Upper lobe of left lung (tissue), 4 donors: Measurements from ENCODE around the gene AADACL4.
A peak's percentile ranks its signal among the peaks of the same experiment; 100 is the strongest.

Experiments used
- EP300 ChIP-seq, 4 donors: sonication (generic); formaldehyde crosslinking; IDR thresholded peaks; one replicate each; pipeline ENCODE4 v1.5.1; 2017; ENCODE audit warnings: antibody characterized with exemption in 4 of 4, control low read depth in 2 of 4
- POLR2A ChIP-seq, 4 donors: fragments of 450-650 bp; IDR thresholded peaks; one replicate each; pipeline ENCODE4 v1.5.1; 2016 to 2017; ENCODE audit warnings: antibody characterized with exemption in 4 of 4, mild to moderate bottlenecking in 2 of 4
- POLR2AphosphoS5 ChIP-seq, 2 donors: sonication (generic); formaldehyde crosslinking; IDR thresholded peaks; one replicate each; pipeline ENCODE4 v1.5.1; 2017; ENCODE audit warnings: antibody characterized with exemption in 2 of 2
- TF ChIP-seq, protein P1 (sequence below), 6 experiments: fragments of 450-650 bp in 4 of 6; fragments of 200-600 bp in 2 of 6; sonication (generic) in 2 of 6; IDR thresholded peaks; one replicate each; pipeline ENCODE4 v1.5.1; 2016 to 2019; ENCODE audit warnings: antibody characterized with exemption in 6 of 6

DNA sequence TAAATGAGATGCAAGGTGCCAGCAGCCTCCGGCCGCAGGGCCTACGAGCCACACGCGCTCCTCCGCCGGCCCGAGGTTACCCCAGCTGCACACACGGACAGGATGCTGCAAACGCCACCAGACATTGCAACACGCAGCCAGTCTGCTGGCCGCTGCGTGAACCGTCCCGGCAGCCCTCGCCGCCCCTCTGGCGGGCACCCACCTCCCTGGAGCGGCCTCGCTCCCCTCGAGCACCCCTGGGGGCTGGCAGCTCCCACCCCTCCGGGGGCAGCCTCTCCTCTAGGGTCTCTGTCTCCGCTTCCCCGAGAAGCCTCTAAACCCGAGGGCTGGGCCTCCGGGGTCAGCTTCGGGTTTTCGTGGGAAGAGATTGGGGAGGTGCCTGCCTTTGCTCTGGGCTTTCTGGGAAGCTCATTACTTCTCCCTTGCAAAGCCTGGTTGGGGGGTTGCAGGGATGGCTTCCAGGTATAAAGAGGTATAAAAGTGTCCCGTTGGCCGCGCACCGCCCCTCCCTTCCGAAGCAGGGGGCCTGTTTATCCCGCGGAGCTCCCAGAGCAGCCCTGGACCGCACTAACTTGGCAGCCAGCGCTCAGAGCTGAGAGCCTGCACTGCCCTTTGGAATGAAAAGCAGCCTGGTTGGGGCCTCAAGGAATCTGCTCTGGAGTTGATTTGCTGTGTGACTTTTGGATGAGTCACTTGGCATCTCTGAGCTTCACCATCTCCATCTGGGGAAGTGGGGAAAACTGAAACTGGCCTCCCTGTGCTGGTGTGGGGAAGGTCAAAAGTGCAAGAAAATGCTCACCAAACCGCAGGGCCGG is 47.7 kb upstream of the AADACL4 start:
- peak in 2 of 4 donors; percentile 68 to 87 for TF ChIP-seq EP300 (IDR thresholded peaks at IDR 0.05)
- TF ChIP-seq, protein P1, sequence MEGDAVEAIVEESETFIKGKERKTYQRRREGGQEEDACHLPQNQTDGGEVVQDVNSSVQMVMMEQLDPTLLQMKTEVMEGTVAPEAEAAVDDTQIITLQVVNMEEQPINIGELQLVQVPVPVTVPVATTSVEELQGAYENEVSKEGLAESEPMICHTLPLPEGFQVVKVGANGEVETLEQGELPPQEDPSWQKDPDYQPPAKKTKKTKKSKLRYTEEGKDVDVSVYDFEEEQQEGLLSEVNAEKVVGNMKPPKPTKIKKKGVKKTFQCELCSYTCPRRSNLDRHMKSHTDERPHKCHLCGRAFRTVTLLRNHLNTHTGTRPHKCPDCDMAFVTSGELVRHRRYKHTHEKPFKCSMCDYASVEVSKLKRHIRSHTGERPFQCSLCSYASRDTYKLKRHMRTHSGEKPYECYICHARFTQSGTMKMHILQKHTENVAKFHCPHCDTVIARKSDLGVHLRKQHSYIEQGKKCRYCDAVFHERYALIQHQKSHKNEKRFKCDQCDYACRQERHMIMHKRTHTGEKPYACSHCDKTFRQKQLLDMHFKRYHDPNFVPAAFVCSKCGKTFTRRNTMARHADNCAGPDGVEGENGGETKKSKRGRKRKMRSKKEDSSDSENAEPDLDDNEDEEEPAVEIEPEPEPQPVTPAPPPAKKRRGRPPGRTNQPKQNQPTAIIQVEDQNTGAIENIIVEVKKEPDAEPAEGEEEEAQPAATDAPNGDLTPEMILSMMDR (IDR thresholded peaks at IDR 0.05), result peak in 2 of 6 experiments; percentile 10 to 17
- peak; percentile 86 to 89 for TF ChIP-seq POLR2AphosphoS5 (IDR thresholded peaks at IDR 0.05)
- TF ChIP-seq POLR2A (IDR thresholded peaks at IDR 0.05), result peak in 1 of 4 donors; percentile 47
